NCI-H774 (cell line): ENCODE measurements around the gene CEP128.

Experiments used
- DNase-seq: peaks from one replicate; lab custom pipeline; 2025; lab: John Stamatoyannopoulos, UW

The CEP128 gene

GRCh38 chr14:80772504-80772903 lies 169.0 kb downstream of the CEP128 start:
- DNase-seq = no peak

GRCh38 chr14:80771201-80771600 lies 170.3 kb downstream of the CEP128 start:
- no peak for DNase-seq

- DNase-seq = no peak
These were observed 171.2 kb downstream of the CEP128 start for GRCh38 chr14:80770114-80770908.

- no peak for DNase-seq
These were observed 172.9 kb downstream of the CEP128 start for GRCh38 chr14:80768646-80769045.

GRCh38 chr14:80764921-80765507 lies 176.5 kb downstream of the CEP128 start:
- no peak for DNase-seq

GRCh38 chr14:80764496-80764895 lies 177.0 kb downstream of the CEP128 start:
- no peak for DNase-seq

GRCh38 chr14:80762641-80763228 lies 178.8 kb downstream of the CEP128 start:
- DNase-seq = no peak

GRCh38 chr14:80754696-80755095 lies 186.8 kb downstream of the CEP128 start:
- no peak for DNase-seq

- no peak for DNase-seq
These were observed 190.3 kb downstream of the CEP128 start for GRCh38 chr14:80751285-80751684.

GRCh38 chr14:80726211-80726610 lies 215.3 kb downstream of the CEP128 start:
- no peak for DNase-seq

GRCh38 chr14:80718940-80719339 lies 222.6 kb downstream of the CEP128 start:
- no peak for DNase-seq

GRCh38 chr14:80714474-80714873 lies 227.1 kb downstream of the CEP128 start:
- DNase-seq = no peak

GRCh38 chr14:80713076-80713850 lies 228.3 kb downstream of the CEP128 start:
- no peak for DNase-seq

GRCh38 chr14:80705241-80705980 lies 236.1 kb downstream of the CEP128 start:
- no peak for DNase-seq

GRCh38 chr14:80700601-80701000 lies 240.9 kb downstream of the CEP128 start:
- DNase-seq = no peak

- DNase-seq = no peak
These were observed 241.7 kb downstream of the CEP128 start for GRCh38 chr14:80699861-80700260.

GRCh38 chr14:80698974-80699373 lies 242.6 kb downstream of the CEP128 start:
- DNase-seq = no peak

GRCh38 chr14:80695869-80696268 lies 245.7 kb downstream of the CEP128 start:
- no peak for DNase-seq

GRCh38 chr14:80692903-80693302 lies 248.6 kb downstream of the CEP128 start:
- DNase-seq = no peak

- DNase-seq = no peak
These were observed 259.9 kb downstream of the CEP128 start for GRCh38 chr14:80681651-80682050.

- no peak for DNase-seq
These were observed 262.3 kb downstream of the CEP128 start for GRCh38 chr14:80679273-80679672.

GRCh38 chr14:80678436-80678835 lies 263.1 kb downstream of the CEP128 start:
- DNase-seq = no peak
